Activated naive CD4-positive, alpha-beta T cell treated with Interleukin-2 at 50 U/mL for 16 hours (primary cell): ENCODE results near the gene CORO2A.
"Not testable (repeated sequence)": the region's sequence is repeated elsewhere in the genome, so short reads cannot be mapped to it uniquely, and the experiment has no call there.

ENCODE experiments used
- DNase-seq: peaks from one replicate; pipeline ENCODE4 v3.0.0-alpha.2; 2020

Gene CORO2A

GRCh38 chr9:98078895-98079294 is 113.5 kb downstream of the CORO2A start:
- DNase-seq: no peak

DNA sequence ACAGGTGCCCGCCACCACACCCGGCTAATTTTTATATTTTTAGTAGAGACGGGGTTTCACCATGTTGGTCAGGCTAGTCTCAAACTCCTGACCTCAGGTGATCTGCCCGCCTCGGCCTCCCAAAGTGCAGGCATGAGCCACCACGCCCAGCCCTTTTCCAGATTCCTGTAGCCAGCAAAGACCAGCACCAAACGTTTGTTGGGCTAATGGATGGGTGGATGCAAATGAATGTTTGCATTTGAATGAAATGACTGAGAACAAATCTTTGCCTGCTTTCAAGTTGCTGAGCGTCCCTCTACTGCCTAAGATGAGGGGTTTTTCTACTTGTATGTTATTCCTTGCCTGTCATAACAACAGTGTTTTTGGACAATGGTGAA is 115.9 kb downstream of the CORO2A start:
- not testable (repeated sequence) for DNase-seq

DNA sequence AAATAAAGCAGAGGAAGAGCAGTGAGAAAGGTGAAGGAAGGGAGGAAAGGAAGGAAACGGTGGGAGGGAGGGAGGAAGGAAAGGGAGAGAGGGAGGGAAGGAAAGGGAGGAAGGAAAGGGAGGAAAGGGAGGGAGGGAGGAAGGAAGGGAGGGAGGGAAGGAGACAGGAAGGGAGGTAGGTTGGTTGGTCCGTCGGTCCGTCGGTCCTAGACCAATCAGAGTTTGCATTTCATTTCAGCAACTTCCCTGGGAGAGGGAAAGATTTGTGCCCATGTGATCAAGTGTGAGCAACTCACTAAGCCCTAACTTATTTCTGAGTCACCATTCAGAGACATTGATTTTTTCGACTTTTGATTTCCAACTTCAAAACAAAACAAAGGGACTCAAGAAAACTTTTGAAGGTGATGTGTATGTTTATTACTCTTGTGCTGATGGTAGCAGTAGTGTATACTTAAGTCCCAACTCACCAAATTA is 117.1 kb downstream of the CORO2A start:
- peak; percentile 9 for DNase-seq

DNA sequence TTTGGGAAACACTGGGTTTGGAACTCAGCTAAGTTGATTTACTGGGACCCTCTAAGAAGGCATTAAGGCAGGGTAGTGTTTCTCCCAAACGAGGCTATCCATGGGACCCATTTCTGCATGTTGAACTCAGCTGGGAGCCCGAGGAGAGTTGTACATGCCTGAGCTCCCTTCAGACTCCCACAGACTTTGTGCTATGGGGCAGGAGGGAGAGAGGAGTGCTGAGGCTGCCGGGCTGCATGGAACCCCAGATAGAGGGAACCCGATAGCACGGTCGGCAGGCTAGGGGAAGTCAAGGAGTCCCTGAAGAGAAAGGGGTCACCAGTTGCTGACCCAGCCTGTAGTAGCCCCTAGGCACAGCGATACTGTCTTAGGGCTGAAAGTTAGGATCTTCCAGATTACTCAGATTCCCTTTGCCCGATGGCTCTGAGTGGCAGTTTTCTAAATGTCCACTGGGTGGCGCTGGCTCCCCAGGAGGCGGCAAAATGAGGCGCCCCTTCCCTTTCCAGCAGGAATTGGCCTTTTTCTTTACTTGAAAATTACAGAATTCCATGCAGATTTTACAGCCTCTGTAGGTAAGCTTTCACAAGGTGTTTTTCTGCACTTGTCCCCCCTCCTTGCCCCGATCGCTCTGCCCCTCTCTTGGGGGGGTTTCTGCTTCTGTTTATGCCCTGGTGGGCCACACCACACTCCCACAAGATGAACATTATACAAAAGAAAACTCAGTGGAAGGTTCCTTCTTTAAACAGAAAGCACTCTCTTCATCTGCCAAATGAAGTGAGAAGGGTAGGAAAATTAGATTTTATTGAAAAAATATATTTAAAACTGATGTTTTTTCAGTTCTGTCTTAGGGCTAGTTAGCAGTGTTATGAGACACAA is 118.1 kb downstream of the CORO2A start:
- peak; percentile 72 for DNase-seq

DNA sequence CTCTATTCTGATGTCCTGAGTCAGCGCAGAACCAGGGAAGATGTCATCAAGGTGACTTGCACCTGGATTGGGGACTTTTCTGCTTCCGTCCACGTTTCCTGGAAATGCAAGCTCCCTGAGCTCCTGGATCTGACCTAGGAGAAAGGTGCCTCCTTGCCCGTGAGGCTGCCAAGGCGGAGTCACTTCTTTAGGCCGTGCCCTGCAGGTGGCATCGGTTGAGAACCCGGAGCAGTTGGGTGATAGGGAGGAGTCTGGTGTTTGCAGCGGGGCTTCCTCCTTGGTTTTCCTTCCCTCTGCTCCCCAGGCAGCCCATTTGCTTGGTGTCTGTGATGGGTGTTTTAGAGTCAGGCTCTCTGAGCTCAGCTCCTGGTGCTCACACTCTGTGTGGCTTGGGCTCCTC is 120.7 kb downstream of the CORO2A start:
- no peak for DNase-seq
